HEK293T (cell line): ENCODE data around the gene CLK3.

Source experiments
- BHLHE40 ChIP-seq: fragments of 450-650 bp; IDR thresholded peaks from 2 replicates; pipeline ENCODE4 v1.6.1; 2016; ENCODE audit warnings: mild to moderate bottlenecking, moderate library complexity, borderline replicate concordance
- CTBP1 ChIP-seq: fragments of 450-650 bp; IDR thresholded peaks from 2 replicates; pipeline ENCODE4 v1.6.1; 2016; ENCODE audit warnings: borderline replicate concordance
- ELF4 ChIP-seq: fragments of 450-650 bp; IDR thresholded peaks from 2 replicates; pipeline ENCODE4 v1.6.1; 2017; ENCODE audit warnings: antibody characterized with exemption
- FOXA1 ChIP-seq: fragments of 450-650 bp; IDR thresholded peaks from 2 replicates; pipeline ENCODE4 v1.6.1; 2016; ENCODE audit warnings: mild to moderate bottlenecking
- FOXM1 ChIP-seq: fragments of 450-650 bp; IDR thresholded peaks from 2 replicates; pipeline ENCODE4 v1.6.1; 2017; ENCODE audit warnings: mild to moderate bottlenecking, borderline replicate concordance
- HDGF ChIP-seq: fragments of 450-650 bp; IDR thresholded peaks from 2 replicates; pipeline ENCODE4 v1.6.1; 2017; ENCODE audit warnings: antibody characterized with exemption, borderline replicate concordance
- L3MBTL2 ChIP-seq: fragments of 450-650 bp; conservative IDR thresholded peaks from 2 replicates; pipeline ENCODE4 v1.6.1; 2016; ENCODE audit warnings: mild to moderate bottlenecking
- LEF1 ChIP-seq: fragments of 450-650 bp; IDR thresholded peaks from 2 replicates; pipeline ENCODE4 v1.6.1; 2017; ENCODE audit warnings: mild to moderate bottlenecking, borderline replicate concordance
- PKNOX1 ChIP-seq: fragments of 450-650 bp; IDR thresholded peaks from 2 replicates; pipeline ENCODE4 v1.6.1; 2016
- SP1 ChIP-seq: fragments of 450-650 bp; IDR thresholded peaks from 2 replicates; pipeline ENCODE4 v1.6.1; 2017
- SUZ12 ChIP-seq: fragments of 450-650 bp; IDR thresholded peaks from 2 replicates; pipeline ENCODE4 v1.6.1; 2016; ENCODE audit warnings: mild to moderate bottlenecking
- TARDBP ChIP-seq: fragments of 450-650 bp; IDR thresholded peaks from 2 replicates; pipeline ENCODE4 v1.6.1; 2016
- ZNF384 ChIP-seq: fragments of 450-650 bp; IDR thresholded peaks from 2 replicates; pipeline ENCODE4 v1.6.1; 2016

GRCh38 chr15:74616996-74617395 is 1.4 kb downstream of the CLK3 start:
- TF ChIP-seq ELF4 (no peak), LEF1 (no peak), TARDBP (no peak), SP1 (no peak), L3MBTL2 (no peak), PKNOX1 (no peak), SUZ12 (no peak), FOXA1 (no peak), HDGF (no peak), BHLHE40 (no peak), CTBP1 (no peak), ZNF384 (no peak), FOXM1 (no peak)
